GM19397 (cell line): ENCODE data around the gene RIC3.

Source experiments
- ATAC-seq: cut with Tn5 transposase; IDR thresholded peaks from one replicate; pipeline ENCODE4 v1.9.1; 2021; ENCODE audit warnings: mild to moderate bottlenecking, moderate library complexity; ENCODE audit not compliant: unreplicated experiment

The RIC3 gene

DNA sequence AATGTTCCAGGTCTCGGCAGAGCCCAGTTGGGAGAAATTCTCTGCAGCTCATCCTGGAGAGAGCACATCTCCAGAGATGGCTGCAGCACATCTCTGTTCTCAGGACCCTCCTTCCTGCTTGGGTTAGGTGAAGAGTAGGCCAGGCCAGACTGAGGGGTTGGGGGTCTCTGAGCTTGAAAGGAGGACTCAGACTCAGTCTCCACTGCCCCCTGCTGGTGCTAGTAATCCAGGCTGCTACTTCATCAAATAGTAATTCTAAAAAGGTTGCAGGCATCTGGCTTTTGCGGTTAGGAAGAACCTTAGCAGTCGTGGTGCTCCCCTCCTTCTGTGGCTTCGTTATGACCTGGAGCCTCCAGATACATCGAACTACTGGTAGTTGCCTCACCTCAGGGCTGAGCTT is 78.1 kb downstream of the RIC3 start:
- ATAC-seq: no peak

DNA sequence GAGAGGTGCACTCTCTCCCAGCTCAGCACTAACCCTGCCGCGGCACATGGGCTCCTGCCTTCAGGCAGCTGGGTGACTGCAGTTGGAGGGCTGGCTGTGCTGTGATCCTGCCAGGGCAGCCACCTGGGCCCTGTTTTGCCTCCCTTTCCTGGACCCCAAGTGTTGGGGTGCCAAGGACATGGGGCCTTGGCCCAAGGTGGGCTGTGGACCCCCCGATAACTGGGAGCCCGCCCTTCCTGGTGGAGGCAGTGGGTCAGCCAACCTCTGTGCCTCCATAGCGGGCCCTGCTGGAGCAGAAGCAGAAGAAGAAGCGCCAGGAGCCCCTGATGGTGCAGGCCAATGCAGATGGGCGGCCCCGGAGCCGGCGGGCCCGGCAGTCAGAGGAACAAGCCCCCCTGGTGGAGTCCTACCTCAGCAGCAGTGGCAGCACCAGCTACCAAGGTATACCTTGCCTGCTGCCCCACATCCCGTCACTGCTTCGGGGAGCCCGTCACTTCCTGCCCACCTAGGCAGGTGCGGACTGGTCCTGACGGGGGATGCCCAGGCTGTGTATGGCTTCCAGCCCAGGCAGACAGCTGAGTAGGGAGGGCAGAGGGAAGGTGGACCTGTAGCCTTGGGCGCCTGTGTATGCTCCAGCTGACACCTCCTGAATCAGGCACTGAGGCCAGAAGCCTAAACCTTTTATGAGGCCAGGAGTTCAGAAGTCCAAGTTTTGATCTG is 78.9 kb downstream of the RIC3 start:
- no peak for ATAC-seq

- no peak for ATAC-seq
These were observed 81.1 kb downstream of the RIC3 start for GRCh38 chr11:8087756-8088155.

DNA sequence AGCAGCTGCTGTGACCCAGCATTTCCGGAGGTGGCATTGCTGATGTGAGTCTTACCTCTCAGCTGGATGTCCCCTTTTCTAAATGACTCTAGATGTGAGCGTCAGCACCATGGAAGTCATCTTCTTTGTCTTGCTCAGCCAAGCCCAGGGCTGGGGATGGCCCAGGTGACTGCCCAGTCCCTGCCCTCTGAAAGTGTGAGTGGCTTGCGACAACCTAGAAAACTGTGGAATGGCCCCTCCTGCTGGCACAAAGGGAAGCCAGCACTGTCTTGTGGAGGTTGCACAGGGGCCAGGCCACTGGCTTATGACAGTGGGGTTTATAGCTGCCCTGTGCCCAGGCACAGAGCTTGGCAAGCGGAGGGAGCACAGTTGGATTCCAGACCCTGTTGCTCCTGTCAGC is 81.6 kb downstream of the RIC3 start:
- ATAC-seq: no peak

DNA sequence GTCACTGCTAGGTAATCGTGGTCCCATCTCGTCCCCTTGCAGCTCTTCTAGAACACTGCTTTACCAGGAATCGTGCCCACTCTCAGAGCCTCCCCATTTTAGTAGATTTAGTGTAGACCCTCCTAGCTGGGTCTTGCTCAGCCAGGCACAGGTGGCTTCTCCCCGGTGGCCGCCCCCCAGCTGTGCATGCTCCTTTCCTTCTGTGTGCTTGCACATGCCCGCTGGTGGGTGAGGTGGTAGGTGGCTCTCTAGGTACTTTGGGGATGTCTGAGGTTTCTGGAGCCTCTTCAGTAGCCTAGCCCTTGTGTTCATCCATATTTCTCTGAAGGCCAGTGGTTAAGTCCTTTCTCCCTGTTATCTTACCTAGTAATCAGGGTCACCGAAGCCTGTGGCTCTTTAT is 82.3 kb downstream of the RIC3 start:
- no peak for ATAC-seq

- no peak for ATAC-seq
These were observed 82.8 kb downstream of the RIC3 start for GRCh38 chr11:8086001-8086479.

DNA sequence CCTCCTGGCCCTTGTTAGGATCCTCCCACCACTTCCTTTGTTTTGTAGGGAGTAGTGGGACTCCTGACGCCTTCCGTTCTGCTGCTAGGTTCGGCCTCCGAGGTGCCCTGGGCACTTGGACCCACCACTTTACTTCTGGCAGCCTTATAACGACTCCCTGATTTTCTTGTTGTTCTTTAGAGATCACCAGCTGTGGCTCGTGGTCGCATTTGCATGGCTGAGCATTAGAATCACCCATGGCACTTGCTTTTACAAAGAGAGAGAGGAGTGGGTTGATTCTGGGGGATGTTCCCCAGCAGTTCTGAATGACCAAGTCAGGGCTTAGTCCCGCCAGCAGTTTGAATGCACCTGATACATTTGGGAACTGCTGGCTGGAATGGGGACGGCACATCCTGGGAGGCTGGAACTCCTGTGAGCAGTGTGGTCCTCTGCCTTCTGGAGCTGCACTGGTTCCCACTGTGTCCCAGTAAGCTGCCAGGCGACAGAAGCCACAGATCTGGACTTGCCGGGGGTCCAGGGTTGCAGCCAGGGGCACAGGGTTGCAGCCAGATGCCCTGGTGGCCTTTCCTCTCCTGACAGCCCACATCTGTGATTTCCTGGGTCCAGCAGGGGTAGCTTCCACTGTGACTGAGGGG is 83.7 kb downstream of the RIC3 start:
- ATAC-seq: no peak

DNA sequence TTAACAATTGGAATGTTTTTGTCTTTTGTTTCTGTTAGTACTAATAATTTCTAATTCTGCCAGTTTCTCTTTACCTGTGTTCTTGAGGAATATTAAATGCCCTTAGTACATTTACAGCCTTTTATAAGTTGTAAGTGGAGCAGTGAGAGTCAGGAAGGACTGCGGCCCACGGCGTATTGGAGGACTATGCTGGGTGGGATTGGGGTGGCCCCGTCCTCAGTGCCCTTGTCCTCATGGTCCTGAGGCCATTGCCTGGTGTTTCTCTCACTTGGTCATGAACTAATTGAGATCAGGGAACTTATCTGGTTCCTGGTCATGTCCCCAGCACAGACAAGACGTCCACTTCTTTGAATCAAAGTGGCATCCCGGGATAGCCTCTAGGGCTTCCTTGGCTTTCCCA is 84.5 kb downstream of the RIC3 start:
- no peak for ATAC-seq

- ATAC-seq: no peak
These were observed 84.9 kb downstream of the RIC3 start for GRCh38 chr11:8083871-8084281.

GRCh38 chr11:8083088-8083395 is 85.8 kb downstream of the RIC3 start:
- no peak for ATAC-seq

- no peak for ATAC-seq
These were observed 86.3 kb downstream of the RIC3 start for GRCh38 chr11:8082391-8083087.

GRCh38 chr11:8081591-8082250 is 87.1 kb downstream of the RIC3 start:
- ATAC-seq: no peak

GRCh38 chr11:8080674-8081590 is 87.9 kb downstream of the RIC3 start, which contains the start of gene TUB:
TSS of gene TUB (plus strand) at chr11:8081211. CDS start at chr11:8081511, 300 bp downstream.
- no peak for ATAC-seq

- ATAC-seq: no peak
These were observed 88.7 kb downstream of the RIC3 start for GRCh38 chr11:8080069-8080670.

GRCh38 chr11:8079111-8079675 is 89.6 kb downstream of the RIC3 start:
- ATAC-seq: no peak

- ATAC-seq: no peak
These were observed 93.6 kb downstream of the RIC3 start for GRCh38 chr11:8075119-8075726.

GRCh38 chr11:8071616-8072581 is 96.9 kb downstream of the RIC3 start:
- no peak for ATAC-seq

- no peak for ATAC-seq
These were observed 98.3 kb downstream of the RIC3 start for GRCh38 chr11:8070417-8071115.
